C4-2B (cell line): ENCODE measurements around the gene STING1.
A peak's percentile ranks its signal among the peaks of the same experiment; 100 is the strongest.
"Not testable (repeated sequence)": the region's sequence is repeated elsewhere in the genome, so short reads cannot be mapped to it uniquely, and the experiment has no call there.

ENCODE experiments used
- H3K27ac ChIP-seq: fragments of 450-650 bp; 2 replicates; pipeline ENCODE4 v1.5.1; 2017
- CTCF ChIP-seq: fragments of 450-650 bp; conservative IDR thresholded peaks from 2 replicates; pipeline ENCODE4 v1.5.1; 2017; ENCODE audit warnings: mild to moderate bottlenecking
- ZFX ChIP-seq: fragments of 450-650 bp; IDR thresholded peaks from 2 replicates; pipeline ENCODE4 v1.6.1; 2017

Gene STING1

DNA sequence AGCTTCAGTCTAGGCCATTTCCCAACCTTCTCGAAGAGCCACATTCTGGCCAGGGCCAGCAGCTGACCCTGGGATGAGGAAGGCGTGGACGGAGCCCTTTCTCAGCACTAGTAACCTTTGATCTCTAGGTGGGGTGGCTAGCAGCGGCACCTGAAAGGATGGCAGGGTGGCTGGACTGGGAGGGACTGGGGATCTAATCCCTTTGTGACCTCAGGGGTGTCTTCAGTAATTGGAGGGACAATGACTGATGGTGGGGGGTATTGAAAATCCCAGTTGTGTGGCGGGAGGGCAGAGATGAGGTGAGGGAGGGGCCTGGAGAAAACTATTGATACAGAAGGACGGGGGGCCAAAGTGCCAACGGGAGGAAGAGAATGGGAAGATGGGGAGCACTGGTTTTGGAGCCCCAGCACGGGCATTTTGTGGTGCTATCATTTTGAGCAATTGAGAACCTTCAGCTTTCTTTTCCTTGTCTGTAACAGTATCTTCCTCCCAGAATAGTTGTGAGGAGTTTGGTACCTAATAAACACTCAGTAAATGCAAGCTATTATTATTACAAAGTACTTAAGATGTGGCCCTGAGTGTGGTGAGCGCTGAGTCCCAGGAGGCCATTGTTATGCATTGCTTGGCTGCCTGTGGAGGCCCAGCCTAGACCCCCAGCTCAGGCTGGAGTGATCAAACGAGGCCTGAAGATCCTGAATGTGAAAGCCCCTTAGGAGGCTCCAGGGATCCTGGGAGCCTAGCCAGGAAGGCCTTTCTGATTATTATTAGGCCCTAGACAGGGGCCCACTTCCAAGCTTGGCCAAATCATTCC lies 41.3 kb upstream of the STING1 start:
- no peak for TF ChIP-seq ZFX
- no peak for TF ChIP-seq CTCF
- H3K27ac ChIP-seq, result no peak overlapping the region

GRCh38 chr5:139517683-139518564 lies 35.4 kb upstream of the STING1 start:
- TF ChIP-seq CTCF, result peak; percentile 98
- peak; percentile 70; the same call in 1 of the 2 replicates for TF ChIP-seq ZFX
- H3K27ac ChIP-seq, result peak overlapping the region; percentile 83

GRCh38 chr5:139514486-139514856 lies 31.9 kb upstream of the STING1 start:
- H3K27ac ChIP-seq, result no peak overlapping the region
- TF ChIP-seq CTCF, result no peak
- no peak for TF ChIP-seq ZFX

GRCh38 chr5:139513852-139514485 lies 31.4 kb upstream of the STING1 start:
- H3K27ac ChIP-seq, result no peak overlapping the region
- TF ChIP-seq CTCF, result peak; percentile 62
- no peak for TF ChIP-seq ZFX

- not testable (repeated sequence) for H3K27ac ChIP-seq
- peak; percentile 84 for TF ChIP-seq CTCF
These were observed 30.9 kb upstream of the STING1 start for GRCh38 chr5:139513434-139513833.

GRCh38 chr5:139512786-139513390 lies 30.3 kb upstream of the STING1 start:
- no peak for TF ChIP-seq ZFX
- H3K27ac ChIP-seq, result no peak overlapping the region

DNA sequence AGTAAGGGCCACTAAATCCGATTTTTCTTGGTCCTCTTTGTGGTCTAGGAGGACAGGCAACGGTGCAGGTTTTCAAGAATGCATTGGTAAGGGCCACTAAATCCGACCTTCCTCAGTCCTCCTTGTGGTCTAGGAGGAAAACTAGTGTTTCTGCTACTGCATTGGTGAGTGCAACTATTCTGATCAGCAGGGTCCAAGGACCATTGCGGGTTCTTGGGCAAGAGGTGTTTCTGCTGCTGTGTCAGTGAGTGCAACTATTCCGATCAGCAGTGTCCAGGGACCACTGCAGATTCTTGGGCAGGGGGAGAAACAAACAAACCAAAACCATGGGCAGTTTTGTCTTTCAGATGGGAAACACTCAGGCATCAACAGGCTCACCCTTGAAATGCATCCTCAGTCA lies 22.2 kb upstream of the STING1 start:
- not testable (repeated sequence) for H3K27ac ChIP-seq

GRCh38 chr5:139503879-139504278 lies 21.3 kb upstream of the STING1 start:
- not testable (repeated sequence) for H3K27ac ChIP-seq

- H3K27ac ChIP-seq, result not testable (repeated sequence)
These were observed 20.7 kb upstream of the STING1 start for GRCh38 chr5:139503036-139503817.
